Hypothalamus (tissue), 51 donors: ENCODE measurements around the gene ERO1A.
A peak's percentile ranks its signal among the peaks of the same experiment; 100 is the strongest.
"Not testable (repeated sequence)": the region's sequence is repeated elsewhere in the genome, so short reads cannot be mapped to it uniquely, and the experiment has no call there.

Experiments
- DNase-seq, 51 donors: peaks; one replicate each; lab custom pipeline; 2025; lab: John Stamatoyannopoulos, UW

ERO1A gene, protein sequence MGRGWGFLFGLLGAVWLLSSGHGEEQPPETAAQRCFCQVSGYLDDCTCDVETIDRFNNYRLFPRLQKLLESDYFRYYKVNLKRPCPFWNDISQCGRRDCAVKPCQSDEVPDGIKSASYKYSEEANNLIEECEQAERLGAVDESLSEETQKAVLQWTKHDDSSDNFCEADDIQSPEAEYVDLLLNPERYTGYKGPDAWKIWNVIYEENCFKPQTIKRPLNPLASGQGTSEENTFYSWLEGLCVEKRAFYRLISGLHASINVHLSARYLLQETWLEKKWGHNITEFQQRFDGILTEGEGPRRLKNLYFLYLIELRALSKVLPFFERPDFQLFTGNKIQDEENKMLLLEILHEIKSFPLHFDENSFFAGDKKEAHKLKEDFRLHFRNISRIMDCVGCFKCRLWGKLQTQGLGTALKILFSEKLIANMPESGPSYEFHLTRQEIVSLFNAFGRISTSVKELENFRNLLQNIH

DNA sequence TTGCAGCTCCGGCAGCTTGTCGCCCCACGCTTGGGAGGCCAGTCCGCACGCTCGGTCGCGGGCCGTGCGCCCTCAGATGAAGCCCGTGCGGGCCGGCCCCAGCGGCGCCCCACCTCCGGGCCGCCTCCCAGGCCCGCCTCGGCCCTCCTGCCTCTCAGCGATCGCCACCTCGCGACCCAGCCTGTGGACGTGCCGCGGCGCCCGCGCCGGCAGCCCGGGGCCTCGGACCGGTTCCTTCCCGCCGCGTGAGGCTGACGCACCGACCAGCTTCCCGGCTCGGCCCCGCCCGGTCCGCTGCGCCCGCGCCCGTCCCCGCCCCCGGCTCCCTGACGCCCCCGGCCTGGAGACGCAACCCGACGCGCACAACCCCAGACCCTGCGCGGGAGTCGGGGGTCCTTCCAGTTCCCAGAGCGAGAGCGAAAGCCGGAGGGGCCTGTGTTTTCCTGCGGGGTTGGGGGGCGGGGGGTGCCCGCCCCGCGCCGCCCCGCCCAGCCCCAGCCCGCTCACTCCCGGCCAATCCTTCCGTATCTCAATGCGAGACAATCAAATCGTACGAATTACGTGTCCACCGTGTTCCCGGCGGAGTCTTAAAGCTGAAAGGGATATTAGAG, at the start of gene ERO1A:
ERO1A (minus strand) TSS at position 78 of the 611 bp plus-strand sequence; CDS start at position 1, 77 bp downstream.
- peak in 49 of 51 donors; percentile 9 to 86 (median 63) for DNase-seq

DNA sequence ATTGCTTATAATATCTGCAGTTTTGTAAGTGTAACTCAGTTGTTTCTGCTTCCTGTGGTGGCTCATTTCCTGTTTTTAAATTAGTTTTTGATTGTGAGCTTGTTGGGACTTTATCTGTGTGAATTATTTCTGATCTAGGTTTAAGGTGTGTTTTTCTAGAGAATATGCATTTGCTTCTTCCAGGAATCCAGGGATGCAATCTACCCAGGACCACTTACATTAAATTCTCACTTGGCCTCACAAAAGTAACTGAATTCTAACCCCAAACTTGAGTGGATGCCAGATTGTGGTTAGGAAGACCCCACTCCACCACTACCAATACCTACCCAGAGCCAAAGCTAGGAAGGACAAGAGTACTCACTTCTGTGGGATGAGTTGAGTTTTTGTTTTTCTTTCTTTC, 46.5 kb upstream of the ERO1A start:
- DNase-seq = no peak

DNA sequence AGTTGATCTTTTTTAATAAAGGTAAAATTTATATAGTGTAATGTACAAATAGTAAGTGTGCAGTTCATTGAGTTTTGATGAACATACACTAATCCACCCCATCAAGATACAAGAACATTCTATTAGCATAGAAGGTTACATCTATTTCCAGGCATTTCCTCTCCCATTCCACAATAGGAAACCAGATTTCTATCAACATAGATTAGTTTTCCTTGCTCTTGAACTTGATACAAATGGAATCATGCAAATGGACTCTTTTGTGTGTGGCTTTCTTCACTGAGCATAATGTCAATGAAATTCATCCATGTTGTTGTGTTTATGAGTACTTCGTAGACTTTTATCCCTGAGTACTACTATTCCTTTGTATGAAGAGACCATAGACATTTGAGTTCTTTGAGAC, 45.4 kb upstream of the ERO1A start:
- DNase-seq = no peak

DNA sequence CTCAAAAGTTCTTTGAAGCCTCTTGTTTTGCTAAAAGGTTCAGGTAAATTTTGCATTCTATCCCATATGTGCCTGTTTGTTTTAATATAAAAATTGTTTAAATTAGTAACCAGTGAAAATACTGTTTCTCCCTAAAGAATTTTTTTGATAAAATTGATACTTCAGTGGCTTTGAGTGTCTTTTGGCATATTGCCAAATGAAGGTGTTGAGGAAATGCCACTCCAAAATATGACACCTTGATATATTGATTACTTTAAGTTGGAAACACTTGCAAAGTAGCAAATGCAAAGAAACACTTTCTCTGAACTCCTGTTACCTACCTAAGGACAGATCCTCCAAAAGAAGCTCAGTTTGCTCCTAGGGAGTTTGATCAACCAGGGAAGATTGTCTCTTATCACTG, 43.1 kb upstream of the ERO1A start:
- DNase-seq = no peak

DNA sequence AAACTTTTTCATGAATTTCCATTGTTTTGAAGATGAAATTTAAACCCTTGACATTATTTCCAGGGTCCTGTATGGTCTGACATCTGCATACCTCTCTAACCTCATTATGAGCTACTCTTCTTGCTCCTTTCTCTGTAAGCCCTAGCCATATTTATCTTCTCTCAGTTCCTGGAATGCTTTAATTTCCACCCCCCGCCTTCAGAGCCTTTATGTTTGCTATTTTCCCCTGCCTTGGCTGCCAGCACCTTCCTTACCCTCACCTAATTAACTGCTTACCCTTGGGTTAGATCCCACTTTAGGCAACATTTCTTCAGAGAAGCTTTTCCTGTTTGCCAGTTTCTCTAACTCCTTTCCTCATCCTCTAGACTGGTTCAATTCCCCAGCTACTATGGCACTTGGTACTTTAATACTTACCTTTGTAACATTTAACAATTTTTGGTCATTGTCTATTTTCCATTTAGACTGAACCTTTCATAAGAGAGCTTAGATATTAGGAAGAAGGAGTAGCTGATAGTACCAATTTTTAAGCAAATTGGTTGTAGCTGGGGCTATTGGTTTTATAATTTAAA, 40.6 kb upstream of the ERO1A start:
- no peak for DNase-seq

DNA sequence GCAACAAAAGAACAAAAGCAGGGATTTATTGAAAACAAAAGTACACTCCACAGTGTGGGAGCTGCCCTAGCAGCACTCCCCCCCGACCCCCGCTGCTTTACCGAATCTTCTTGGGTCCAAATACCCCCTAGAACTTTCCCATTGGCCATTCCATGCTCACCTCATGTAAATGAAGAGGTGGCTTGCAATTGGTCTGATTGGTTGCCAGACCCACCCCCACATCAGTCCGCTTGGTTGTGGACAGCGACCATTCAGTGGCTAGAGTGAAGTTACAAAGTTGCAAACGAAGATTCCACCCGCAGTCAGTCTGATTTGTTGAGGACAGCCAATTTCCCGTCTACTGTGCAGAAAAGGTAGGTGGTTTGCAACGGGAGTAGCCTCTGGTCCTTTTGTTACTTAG, 38.5 kb upstream of the ERO1A start:
- no peak for DNase-seq

DNA sequence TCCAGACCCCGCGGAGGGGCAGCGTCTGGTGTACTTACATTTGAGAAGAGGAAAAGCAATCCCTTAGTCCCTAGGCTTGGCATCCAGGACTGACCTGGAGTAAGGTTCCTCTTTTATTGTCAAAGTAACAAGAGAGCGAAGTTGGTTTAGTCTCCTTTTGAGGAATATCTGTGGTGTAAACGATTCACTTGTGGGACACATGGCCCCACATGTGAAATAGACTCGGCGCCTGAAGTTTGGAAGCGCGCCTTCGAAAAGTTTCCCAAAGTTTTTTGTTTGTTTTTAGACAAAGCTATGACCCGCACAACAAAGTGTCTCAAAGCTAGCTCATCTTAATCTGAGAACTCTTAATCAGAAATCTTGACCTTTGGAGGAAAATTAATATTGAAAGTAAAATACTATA, 35.4 kb upstream of the ERO1A start:
- DNase-seq = peak in 2 of 51 donors; percentile 29 to 31

DNA sequence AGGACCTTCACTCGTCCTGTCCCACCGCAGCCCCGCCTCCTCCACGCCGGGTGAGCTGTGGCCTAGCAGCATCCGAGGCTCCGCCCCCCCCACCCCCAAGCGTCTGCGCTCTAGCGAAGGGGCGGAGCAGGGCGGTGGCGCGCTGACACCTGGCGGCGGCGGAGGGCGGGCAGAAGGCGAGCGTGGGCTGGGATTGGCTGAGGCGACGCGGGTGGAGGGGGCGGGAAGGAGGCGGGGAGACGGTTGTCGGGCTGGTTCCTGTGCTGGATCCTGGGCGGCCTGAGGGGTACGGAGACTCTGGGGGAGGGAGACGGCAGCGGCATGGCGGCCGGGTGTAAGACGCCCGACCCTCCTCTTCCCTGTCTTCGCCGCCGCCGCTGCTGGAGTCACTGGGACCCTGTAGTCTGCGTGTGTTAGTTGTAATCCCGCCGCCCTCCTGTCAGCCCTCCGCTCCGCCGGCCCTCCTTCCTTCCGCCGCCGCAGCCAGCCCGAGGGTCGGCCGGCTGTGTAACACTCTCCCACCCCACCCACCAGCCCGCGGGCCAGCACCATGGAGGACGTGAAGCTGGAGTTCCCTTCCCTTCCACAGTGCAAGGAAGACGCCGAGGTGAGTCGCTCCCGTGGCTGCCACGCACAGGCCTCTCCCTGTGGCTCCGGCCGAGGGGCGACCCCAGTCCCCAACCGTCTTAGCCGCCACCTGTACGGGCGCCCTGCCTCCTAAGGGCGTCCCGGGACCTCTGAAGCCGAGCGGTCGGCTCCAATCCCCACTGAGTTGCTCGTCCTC, 34.8 kb upstream of the ERO1A start, which contains the start of gene STYX:
STYX (plus strand) TSS at position 242 of the 784 bp plus-strand sequence; CDS start at position 551, 309 bp downstream.
- peak; percentile 50 to 98 (median 95) for DNase-seq

DNA sequence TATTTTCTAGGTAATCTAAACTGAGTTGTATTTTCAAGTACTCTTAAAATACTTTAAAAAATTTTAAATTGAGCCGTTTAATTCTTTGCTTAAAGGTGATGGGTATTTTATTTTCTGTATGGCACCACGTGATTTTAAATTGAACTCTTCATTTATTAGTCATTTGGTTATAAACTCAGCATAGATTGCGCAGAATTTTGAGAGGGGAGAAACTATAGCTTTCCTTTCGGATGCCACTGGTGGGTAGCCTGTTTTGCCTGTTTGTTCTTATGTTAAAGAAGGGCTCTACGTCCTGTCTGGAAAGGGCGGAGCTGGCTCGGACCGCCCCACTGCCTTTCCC, 34.2 kb upstream of the ERO1A start:
- no peak for DNase-seq

DNA sequence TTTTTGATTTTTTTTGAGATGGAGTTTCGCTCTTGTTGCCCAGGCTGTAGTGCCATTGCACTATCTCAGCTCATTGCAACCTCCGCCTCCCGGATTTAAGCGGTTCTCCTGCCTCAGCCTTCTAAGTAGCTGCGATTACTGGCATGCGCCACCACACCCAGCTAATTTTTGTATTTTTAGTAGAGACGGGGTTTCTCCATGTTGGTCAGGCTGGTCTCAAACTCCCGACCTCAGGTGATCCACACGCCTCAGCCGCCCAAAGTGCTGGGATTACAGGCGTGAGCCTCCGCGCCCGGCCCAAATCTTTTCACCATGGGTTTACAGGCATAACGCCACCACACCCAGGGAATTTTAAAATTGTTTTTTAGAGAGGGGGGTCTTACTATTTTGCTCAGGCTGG, 33.7 kb upstream of the ERO1A start:
- DNase-seq = not testable (repeated sequence)

DNA sequence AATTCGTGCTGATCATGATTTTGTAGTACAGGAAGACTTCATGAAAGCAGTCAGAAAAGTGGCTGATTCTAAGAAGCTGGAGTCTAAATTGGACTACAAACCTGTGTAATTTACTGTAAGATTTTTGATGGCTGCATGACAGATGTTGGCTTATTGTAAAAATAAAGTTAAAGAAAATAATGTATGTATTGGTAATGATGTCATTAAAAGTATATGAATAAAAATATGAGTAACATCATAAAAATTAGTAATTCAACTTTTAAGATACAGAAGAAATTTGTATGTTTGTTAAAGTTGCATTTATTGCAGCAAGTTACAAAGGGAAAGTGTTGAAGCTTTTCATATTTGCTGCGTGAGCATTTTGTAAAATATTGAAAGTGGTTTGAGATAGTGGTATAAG, 32.2 kb upstream of the ERO1A start:
- not testable (repeated sequence) for DNase-seq

DNA sequence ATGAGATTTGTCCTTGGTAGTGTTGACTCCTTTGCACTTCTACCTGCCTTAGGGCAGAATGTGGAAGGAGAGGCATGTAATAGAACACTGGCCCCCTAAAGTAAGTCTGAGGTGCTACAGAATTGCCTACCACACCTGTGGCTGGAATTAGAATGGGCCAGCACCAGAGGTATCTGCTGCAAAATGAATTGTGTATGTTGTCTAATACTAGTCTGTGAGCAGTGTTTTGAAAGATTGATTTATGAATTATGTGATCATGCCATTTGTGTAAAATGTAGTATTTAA, 28.9 kb upstream of the ERO1A start:
- DNase-seq = no peak

DNA sequence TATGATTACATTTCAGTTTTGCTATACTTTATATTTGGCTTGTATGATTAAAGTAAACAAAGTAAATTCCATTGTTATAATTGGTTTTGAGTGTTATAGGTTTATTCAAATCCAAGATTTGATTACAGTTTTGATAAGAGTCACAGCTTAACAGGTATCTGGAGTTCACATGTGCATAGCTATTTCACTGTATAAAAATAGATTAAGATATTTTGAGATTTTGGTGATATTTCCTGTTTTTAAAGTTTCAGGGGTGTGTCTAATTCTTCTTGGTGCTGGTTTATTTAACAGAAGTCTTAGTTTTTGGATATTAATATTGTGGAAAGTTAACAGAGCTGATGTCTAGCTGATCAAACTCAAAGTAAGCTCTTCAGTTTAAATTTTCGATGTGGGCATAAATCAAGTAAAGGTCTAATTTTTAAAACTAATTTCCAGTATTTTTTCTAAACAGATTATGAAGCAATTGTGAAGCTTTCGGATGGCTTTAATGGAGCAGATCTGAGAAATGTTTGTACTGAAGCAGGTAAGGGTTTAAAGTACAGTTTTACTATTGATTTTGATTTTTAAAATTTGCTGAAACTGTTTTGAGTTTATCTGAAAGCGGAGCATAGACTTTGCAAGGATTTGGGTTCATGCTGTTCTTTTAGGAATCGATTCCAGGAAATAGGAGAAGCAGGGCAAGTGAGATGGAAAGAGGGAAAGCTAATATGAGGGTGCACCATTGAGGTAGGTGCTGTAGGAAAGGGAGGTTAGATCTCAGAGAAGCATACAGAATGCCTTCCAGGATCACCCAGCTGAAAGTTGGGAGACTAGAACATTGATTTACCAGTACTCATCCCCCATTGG, 28.4 kb upstream of the ERO1A start:
- no peak for DNase-seq

DNA sequence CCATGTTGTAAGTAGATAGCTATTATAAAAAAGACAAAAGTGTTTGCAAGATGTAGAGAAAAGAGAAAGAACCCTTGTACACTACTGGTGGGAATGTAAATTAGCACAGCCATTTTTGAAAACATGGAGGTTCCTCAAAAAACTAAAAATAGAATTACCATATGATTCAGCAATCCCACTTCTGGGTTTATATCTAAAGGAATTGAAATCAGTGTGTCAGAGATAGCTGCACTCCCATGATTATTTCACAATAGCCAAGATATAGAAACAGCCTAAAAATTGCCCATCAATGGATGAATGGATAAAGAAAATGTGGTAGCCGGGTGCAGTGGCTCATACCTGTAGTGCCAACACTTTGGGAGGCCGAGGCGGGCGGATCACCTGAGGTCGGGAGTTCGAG, 20.8 kb upstream of the ERO1A start:
- no peak for DNase-seq

DNA sequence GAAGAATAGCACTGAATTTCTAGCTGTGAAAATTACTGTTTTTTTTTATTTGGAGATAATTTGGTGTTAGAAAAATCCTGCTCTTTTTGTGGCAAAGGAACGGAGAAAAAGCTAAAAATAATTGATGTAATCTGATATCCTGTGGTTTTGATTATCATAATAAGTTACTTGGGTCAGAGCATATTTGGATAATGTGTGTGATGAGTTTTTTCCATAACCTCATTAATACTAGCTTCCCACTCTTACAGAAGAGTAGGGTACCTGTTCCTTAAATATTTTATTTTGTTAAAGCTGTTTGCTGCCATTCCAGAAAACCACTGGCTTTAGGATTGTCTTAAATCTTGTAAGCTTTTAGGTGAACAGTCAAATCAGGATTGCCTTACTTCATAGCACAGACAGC, 16.3 kb upstream of the ERO1A start:
- no peak for DNase-seq

DNA sequence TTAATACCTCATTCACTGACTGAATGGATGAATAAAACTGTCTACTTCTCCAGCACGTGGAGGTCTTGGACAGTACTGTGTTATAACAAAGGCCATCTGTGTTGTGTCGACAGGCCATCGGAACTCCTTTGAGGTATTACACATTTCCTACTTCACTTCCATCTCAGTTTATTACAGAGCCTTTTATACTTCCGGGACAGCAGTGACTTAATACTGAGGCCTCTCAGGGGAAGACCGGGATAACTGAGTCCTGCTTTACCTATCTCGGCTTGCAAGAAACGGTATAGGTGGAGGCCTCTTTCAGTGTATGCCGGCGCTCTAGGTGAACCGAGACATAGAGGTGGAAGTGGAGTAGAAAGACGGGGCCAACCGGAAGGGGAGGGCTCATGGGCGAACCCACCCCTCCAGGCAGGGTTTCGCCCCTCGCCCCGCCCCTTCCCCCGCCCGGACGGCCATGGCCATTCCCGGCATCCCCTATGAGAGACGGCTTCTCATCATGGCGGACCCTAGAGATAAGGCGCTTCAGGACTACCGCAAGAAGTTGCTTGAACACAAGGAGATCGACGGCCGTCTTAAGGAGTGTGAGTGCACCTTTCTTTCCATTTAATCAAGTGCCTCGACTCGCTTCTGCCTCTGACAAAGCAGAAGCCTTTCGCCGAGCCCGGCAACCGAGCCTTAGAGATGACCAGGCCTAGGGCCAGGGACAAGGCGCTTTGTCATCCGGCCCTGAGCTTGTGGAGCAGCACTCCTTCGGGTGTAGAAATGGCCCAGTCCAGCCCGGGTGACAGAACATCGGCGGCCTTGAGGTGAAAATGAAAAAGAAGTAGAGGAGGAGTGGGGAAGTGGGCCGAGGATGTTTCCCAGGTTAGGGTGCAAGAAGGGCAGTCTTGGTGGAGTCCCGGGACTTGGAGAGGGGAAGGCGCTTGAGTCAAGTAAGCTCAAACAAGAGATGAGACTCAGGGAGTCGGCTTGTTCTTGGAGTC, 11.7 kb upstream of the ERO1A start, which contains the start of gene PSMC6:
PSMC6 (plus strand) TSS at position 477 of the 983 bp plus-strand sequence; CDS start at position 497, 20 bp downstream.
- DNase-seq = peak; percentile 35 to 97 (median 89)

DNA sequence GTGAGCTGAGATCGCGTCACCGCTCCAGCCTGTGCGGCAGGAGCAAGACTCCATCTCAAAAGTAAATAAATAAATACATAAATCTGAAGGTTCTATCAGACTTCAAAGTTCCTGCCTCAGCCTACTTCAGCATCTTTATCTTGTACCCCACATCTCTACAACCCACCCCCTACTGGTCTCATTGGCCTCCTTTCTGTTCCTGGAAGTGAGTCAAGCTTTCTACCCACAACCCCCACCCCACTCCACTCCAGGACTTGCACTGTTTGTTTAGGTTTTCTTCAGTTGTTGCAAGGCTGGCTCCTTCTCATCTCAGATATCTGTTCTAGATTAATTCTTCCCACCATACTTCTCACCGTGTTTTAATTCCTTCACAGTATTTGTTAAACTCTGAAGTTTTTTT, 10.9 kb upstream of the ERO1A start:
- no peak for DNase-seq

DNA sequence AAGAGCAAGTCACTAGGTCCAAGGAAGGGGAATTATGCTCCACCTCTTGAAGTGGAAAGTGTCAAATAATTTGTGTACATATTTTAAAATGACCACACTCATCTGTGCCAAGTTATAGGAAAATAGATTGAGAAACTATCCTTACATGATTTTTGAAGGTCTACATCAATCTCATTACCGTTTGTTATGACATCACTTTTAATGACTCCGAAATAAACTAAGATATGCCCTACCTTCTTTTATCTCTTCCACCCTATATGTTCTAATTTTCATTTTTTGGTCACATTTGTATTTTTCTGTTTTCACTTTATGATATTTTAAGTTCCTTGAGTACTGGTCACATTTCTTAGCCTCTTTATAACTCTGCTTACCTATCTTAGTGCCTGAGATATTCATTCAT, 8.3 kb upstream of the ERO1A start:
- DNase-seq = no peak

DNA sequence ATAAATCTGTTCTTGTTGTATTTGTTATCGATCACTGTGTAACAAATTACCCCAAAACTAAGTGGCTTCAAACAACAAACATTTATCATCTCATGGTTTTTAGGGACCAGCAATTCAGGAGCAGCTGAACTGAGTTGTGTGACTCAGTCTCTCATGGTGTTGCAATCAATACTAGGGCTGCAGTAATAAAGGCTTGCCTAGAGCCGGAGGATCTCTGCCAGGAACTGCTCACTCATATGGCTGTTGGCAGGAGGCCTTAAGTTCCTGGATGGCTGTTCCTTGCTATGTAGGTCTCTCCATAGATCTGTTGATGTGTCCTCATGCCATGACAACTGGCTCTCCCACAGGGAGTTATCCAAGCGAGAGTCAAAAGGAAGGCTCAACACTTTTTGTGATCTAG, 7.9 kb upstream of the ERO1A start:
- peak in 2 of 51 donors; percentile 4 to 22 for DNase-seq
